Measurements from ENCODE around the gene RDX.
"Not testable (repeated sequence)": the region's sequence is repeated elsewhere in the genome, so short reads cannot be mapped to it uniquely, and the experiment has no call there.

The RDX gene

GRCh38 chr11:110196884-110197420 is 99.5 kb downstream of the RDX start:
- DNase-seq = no peak

- no peak for DNase-seq
Observed at GRCh38 chr11:110196241-110196754, 100.1 kb downstream of the RDX start.

GRCh38 chr11:110194211-110194766 is 102.1 kb downstream of the RDX start:
- not testable (repeated sequence) for DNase-seq

GRCh38 chr11:110192604-110193282 is 103.7 kb downstream of the RDX start:
- DNase-seq = peak; percentile 21

- DNase-seq = no peak
Observed at GRCh38 chr11:110190885-110191284, 105.5 kb downstream of the RDX start.

GRCh38 chr11:110187731-110188130 is 108.7 kb downstream of the RDX start:
- no peak for DNase-seq

GRCh38 chr11:110186867-110187266 is 109.5 kb downstream of the RDX start:
- no peak for DNase-seq

GRCh38 chr11:110186456-110186855 is 110.0 kb downstream of the RDX start:
- no peak for DNase-seq

- no peak for DNase-seq
Observed at GRCh38 chr11:110185599-110185998, 110.8 kb downstream of the RDX start.

GRCh38 chr11:110185121-110185591 is 111.3 kb downstream of the RDX start:
- DNase-seq = no peak

GRCh38 chr11:110184456-110184855 is 112.0 kb downstream of the RDX start:
- DNase-seq = no peak

GRCh38 chr11:110182886-110183285 is 113.5 kb downstream of the RDX start:
- DNase-seq = no peak

- DNase-seq = no peak
Observed at GRCh38 chr11:110179064-110179463, 117.3 kb downstream of the RDX start.

GRCh38 chr11:110177086-110177456 is 119.3 kb downstream of the RDX start:
- no peak for DNase-seq

- DNase-seq = no peak
Observed at GRCh38 chr11:110176366-110177085, 119.9 kb downstream of the RDX start.

GRCh38 chr11:110174645-110175310 is 121.6 kb downstream of the RDX start:
- no peak for DNase-seq

- DNase-seq = peak; percentile 57
Observed at GRCh38 chr11:110173811-110174644, 122.4 kb downstream of the RDX start.

- no peak for DNase-seq
Observed at GRCh38 chr11:110172468-110173065, 123.8 kb downstream of the RDX start.

- no peak for DNase-seq
Observed at GRCh38 chr11:110169738-110170137, 126.7 kb downstream of the RDX start.

- DNase-seq = no peak
Observed at GRCh38 chr11:110168033-110168803, 128.2 kb downstream of the RDX start.

All from CD4-positive, alpha-beta T cell treated with Interleukin-10 for 1 hour (primary cell).